GM23248 (cell line): ENCODE measurements around the gene GNB5.

Experiments used
- EZH2 ChIP-seq: fragments of 200-600 bp; sonication (generic); IDR thresholded peaks from 2 replicates; pipeline ENCODE4 v1.6.1; 2018; ENCODE audit warnings: antibody characterized with exemption, mild to moderate bottlenecking; ENCODE audit not compliant: insufficient read depth, poor library complexity, severe bottlenecking
- EZH2phosphoT487 ChIP-seq: fragments of 200-600 bp; sonication (generic); IDR thresholded peaks from 2 replicates; pipeline ENCODE4 v1.6.1; 2018; ENCODE audit warnings: antibody characterized with exemption, moderate library complexity, mild to moderate bottlenecking, low read depth; ENCODE audit not compliant: insufficient read depth

DNA sequence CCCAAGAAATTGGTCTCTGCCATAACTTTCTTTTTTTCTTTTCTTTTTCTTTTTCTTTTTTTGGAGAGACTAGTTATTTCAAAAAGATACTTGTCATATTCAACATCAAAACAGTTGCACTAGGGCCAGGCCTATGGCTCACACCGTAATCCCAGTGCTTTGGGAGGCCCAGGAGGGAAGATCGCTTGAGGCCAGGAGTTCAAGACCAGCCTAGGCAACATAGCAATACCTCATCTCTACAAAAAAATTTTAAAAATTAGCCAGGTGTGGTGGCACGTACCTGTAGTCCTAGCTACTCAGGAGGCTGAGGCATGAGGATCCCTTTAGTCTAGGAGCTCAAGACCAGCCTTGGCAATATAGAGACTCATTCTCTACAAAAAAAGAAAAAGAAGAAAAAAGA lies 49.0 kb upstream of the GNB5 start:
- no peak for TF ChIP-seq EZH2
- TF ChIP-seq EZH2phosphoT487, result no peak
